BE2C (cell line): ENCODE measurements around the gene NOTUM.

ENCODE experiments used
- DNase-seq: peaks from one replicate; pipeline ENCODE4 v3.0.0-alpha.2; 2020
- H3K27me3 ChIP-seq: fragments of 250-450 bp; sonication (Bioruptor Pico); 2 replicates; pipeline ENCODE4 v1.5.1; 2020; ENCODE audit warnings: mild to moderate bottlenecking
- H3K36me3 ChIP-seq: fragments of 250-450 bp; sonication (Bioruptor Pico); 2 replicates; pipeline ENCODE4 v1.5.1; 2020; ENCODE audit warnings: mild to moderate bottlenecking
- H3K4me1 ChIP-seq: fragments of 250-450 bp; sonication (Bioruptor Pico); 2 replicates; pipeline ENCODE4 v1.5.1; 2020
- H3K4me3 ChIP-seq: 2 replicates; pipeline ENCODE4 v1.5.1; 2011; ENCODE audit warnings: low read depth, low read length
- H3K9me3 ChIP-seq: fragments of 250-450 bp; sonication (Bioruptor Pico); 2 replicates; pipeline ENCODE4 v1.5.1; 2020
- TF ChIP-seq, protein P1 (sequence below): IDR thresholded peaks from 2 replicates; pipeline ENCODE4 v1.5.1; 2012; ENCODE audit warnings: mild to moderate bottlenecking, low read depth, low read length

The NOTUM gene

DNA sequence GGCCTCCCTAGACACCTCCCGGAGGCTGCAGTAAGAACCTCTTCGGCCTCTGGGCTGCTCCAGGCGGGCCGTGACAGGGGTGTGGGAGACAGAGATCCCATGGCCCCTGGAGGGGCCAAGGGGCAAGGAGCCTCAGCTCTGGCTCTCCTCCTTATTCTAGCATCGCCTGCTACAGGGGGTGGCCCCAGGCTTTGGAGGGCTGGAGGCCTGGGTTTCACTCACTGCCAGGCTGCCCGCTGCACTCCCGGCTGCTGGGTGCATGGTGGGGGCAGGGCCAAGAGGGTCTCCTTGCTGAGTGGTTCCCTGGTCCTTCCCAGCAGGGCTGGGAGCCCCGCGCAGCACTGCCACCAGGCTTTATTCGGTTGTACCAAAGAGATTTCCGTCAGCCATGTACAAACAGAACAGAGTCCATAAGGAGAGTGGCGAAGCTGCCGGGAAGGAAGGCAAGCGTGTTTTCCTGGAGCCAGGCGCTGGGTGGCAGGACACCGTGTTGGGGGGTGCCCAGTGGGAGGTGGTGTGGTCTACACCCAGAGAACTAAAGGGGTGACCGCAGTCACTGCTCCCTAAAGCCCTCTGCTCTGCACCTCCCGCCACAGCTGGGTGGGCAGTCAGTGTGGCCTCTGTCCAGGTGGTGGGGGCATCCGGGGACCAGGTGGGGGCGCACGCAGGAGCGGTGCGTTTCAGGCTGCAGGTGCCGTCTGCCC, 56.9 kb downstream of the NOTUM start:
- H3K36me3 ChIP-seq, result peaks cover 3% of the 10 kb centered on the region

DNA sequence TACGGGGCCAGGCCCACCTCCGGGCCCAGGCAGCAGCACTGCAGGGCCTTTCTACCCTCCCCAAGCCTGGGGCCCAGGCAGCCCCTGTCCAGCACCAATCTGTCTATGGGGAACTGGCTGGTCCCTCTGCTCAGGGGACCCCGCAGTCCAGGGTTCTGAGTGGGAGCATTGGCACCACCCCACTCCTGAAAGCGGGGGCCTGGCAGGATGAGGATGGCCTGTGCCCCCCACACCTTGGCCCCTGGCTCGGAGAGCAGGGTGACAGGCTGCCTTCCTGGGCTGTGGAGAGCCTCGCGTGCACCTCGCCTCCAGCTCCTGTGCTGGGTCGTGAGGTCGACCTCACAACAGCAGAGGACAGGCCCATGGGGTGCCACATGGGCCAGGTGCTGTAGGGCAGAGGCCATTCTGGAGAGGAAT, 57.6 kb downstream of the NOTUM start:
- TF ChIP-seq, protein P1, sequence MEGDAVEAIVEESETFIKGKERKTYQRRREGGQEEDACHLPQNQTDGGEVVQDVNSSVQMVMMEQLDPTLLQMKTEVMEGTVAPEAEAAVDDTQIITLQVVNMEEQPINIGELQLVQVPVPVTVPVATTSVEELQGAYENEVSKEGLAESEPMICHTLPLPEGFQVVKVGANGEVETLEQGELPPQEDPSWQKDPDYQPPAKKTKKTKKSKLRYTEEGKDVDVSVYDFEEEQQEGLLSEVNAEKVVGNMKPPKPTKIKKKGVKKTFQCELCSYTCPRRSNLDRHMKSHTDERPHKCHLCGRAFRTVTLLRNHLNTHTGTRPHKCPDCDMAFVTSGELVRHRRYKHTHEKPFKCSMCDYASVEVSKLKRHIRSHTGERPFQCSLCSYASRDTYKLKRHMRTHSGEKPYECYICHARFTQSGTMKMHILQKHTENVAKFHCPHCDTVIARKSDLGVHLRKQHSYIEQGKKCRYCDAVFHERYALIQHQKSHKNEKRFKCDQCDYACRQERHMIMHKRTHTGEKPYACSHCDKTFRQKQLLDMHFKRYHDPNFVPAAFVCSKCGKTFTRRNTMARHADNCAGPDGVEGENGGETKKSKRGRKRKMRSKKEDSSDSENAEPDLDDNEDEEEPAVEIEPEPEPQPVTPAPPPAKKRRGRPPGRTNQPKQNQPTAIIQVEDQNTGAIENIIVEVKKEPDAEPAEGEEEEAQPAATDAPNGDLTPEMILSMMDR, result no peak
- Histone ChIP-seq H3K9me3 (no peaks in the 10 kb centered on the region), H3K4me1 (peaks cover 11% of the 10 kb centered on the region), H3K36me3 (peaks cover 7% of the 10 kb centered on the region), H3K27me3 (no peaks in the 10 kb centered on the region), H3K4me3 (no peak overlapping the region)
- no peak for DNase-seq

More for the DNA sequence above, 56.9 kb downstream of the NOTUM start:
- peaks cover 7% of the 10 kb centered on the region for H3K4me1 ChIP-seq
- no peak for DNase-seq
- no peak overlapping the region for H3K4me3 ChIP-seq
- TF ChIP-seq, protein P1, result no peak
- H3K27me3 ChIP-seq, result no peaks in the 10 kb centered on the region
- no peaks in the 10 kb centered on the region for H3K9me3 ChIP-seq

DNA sequence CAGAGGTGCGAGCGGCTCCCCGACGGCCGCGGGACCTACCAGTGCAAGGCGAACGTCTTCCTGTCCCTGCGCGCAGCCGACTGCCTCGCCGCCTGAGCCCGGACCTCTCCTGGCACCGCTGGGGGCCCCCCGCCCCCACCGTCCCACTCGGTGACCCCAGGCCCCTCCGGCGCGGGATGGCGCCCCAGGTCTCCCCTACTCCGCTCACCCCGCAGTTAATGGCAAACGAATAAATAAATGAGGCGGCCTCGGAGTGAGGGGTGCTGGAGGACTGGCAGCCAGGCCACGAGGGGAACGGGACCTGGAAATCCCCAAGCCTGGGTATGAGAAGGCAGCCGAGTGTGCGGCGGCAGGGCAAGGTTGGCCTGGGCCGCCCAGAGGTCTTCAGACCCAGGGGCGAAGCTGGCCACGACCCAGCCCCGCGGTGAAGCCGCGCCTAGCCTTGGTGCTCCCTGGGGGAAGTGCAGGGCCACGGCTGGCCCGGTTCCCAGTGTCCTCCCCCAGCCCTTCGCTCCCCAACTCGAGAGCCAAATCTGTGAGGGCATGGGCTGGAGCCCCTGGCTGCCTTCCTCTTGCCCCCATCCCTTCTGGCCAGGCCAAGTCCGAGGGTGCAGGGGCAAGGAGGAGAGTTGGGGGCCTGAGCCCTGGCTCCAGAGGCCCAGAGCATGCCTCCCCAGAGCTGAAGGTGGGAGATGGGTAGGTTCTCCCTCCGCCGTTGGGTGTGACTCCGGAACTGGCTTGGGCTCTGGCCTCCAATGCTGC, 58.2 kb downstream of the NOTUM start:
- Histone ChIP-seq H3K9me3 (no peaks in the 10 kb centered on the region), H3K27me3 (no peaks in the 10 kb centered on the region), H3K4me1 (peaks cover 17% of the 10 kb centered on the region), H3K36me3 (peaks cover 12% of the 10 kb centered on the region), H3K4me3 (no peak overlapping the region)
- TF ChIP-seq, protein P1, result no peak
- DNase-seq, result no peak
